SK-N-SH (cell line): ENCODE measurements around the gene C6orf15. TPM values are rescaled to one million over a fixed set of nuclear protein-coding genes. Genes with fewer than 3 reads are reported as not detected.

Experiments
- CTCF ChIA-PET: fragments of 300-600, 350-600 bp; formaldehyde crosslinking; extraction: SDS; loops from one replicate; lab custom pipeline; 2021; lab: Yijun Ruan, JAX
- POLR2A ChIA-PET: fragments of 350-600 bp; sonication (Branson Sonifier 250); formaldehyde crosslinking; extraction: SDS; loops from one replicate; lab custom pipeline; 2020; ENCODE audit warnings: antibody characterized with exemption, inconsistent platforms; lab: Yijun Ruan, JAX
- DNase-seq: peaks from one replicate; pipeline ENCODE4 v3.0.0; 2012
- H2AFZ ChIP-seq: fragments of 200-600 bp; sonication (generic); 2 replicates; pipeline ENCODE4 v1.8.1; 2016; ENCODE audit warnings: antibody characterized with exemption, mild to moderate bottlenecking, low read depth
- H3F3A ChIP-seq: fragments of 200-600 bp; sonication (generic); replicated peaks from 2 replicates; pipeline ENCODE3; 2016; ENCODE audit warnings: antibody characterized with exemption, mild to moderate bottlenecking; ENCODE audit not compliant: insufficient read depth
- H3K27ac ChIP-seq, 2 experiments: fragments of 200-500 bp in 1 of 2; fragments of 200-600 bp in 1 of 2; sonication (Bioruptor generic) in 1 of 2; sonication (generic), shearing (Covaris generic) in 1 of 2; 2 replicates each; pipeline versions ENCODE4 v1.5.1 to v1.6.1; 2014 to 2016; ENCODE audit warnings: low read depth in 2 of 2, inconsistent platforms in 1 of 2, low read length in 1 of 2, mild to moderate bottlenecking in 1 of 2, mixed read lengths in 1 of 2
- H3K27me3 ChIP-seq: fragments of 200-600 bp; sonication (generic), shearing (Covaris generic); 2 replicates; pipeline ENCODE4 v1.6.1; 2016; ENCODE audit warnings: mixed run types; ENCODE audit not compliant: insufficient read depth
- H3K36me3 ChIP-seq, 2 experiments: fragments of 200-500 bp in 1 of 2; fragments of 200-600 bp in 1 of 2; sonication (Bioruptor generic) in 1 of 2; sonication (generic) in 1 of 2; replicated peaks in 1 of 2; 2 replicates each; pipeline versions ENCODE3 to v1.5.1; 2014 to 2016; ENCODE audit warnings: low read length in 1 of 2, mild to moderate bottlenecking in 1 of 2; ENCODE audit not compliant: insufficient read depth in 2 of 2, control insufficient read depth in 1 of 2
- H3K4me1 ChIP-seq, 2 experiments: fragments of 200-500 bp in 1 of 2; fragments of 200-600 bp in 1 of 2; sonication (Bioruptor generic) in 1 of 2; sonication (generic), shearing (Covaris generic) in 1 of 2; 2 replicates each; pipeline versions ENCODE4 v1.5.1 to v1.6.1; 2014 to 2016; ENCODE audit warnings: low read depth in 1 of 2, low read length in 1 of 2, mixed run types in 1 of 2; ENCODE audit not compliant: insufficient read depth in 2 of 2, control insufficient read depth in 1 of 2
- H3K4me2 ChIP-seq: fragments of 200-600 bp; sonication (generic), shearing (Covaris generic); 2 replicates; pipeline ENCODE4 v1.6.1; 2017; ENCODE audit warnings: mixed run types
- H3K4me3 ChIP-seq, 2 experiments: fragments of 200-500 bp in 1 of 2; fragments of 200-600 bp in 1 of 2; sonication (Bioruptor generic) in 1 of 2; sonication (generic), shearing (Covaris generic) in 1 of 2; 2 replicates each; pipeline versions ENCODE4 v1.5.1 to v1.8.1; 2014 to 2016; ENCODE audit warnings: low read depth in 2 of 2, inconsistent platforms in 1 of 2, low read length in 1 of 2, mild to moderate bottlenecking in 1 of 2, mixed read lengths in 1 of 2, moderate library complexity in 1 of 2
- H3K79me2 ChIP-seq: fragments of 200-600 bp; sonication (generic); 2 replicates; pipeline ENCODE4 v1.8.1; 2017; ENCODE audit warnings: mild to moderate bottlenecking; ENCODE audit not compliant: insufficient read depth
- H3K9ac ChIP-seq: fragments of 200-600 bp; sonication (generic); 2 replicates; pipeline ENCODE4 v1.6.1; 2017; ENCODE audit warnings: mixed run types
- H3K9me2 ChIP-seq: fragments of 200-600 bp; sonication (generic); 2 replicates; pipeline ENCODE4 v1.6.1; 2017; ENCODE audit warnings: mixed run types
- H3K9me3 ChIP-seq: fragments of 200-600 bp; sonication (generic); 2 replicates; pipeline ENCODE4 v1.6.1; 2017; ENCODE audit warnings: mixed run types, mild to moderate bottlenecking, moderate library complexity
- H4K20me1 ChIP-seq: fragments of 200-600 bp; sonication (generic); 2 replicates; pipeline ENCODE4 v1.6.1; 2017; ENCODE audit warnings: mild to moderate bottlenecking, mixed run types; ENCODE audit not compliant: insufficient read depth
- CHD2 ChIP-seq: fragments of 150-350 bp; IDR thresholded peaks from 2 replicates; pipeline ENCODE4 v1.6.1; 2018; ENCODE audit warnings: low read length; ENCODE audit not compliant: partially characterized antibody
- CTCF ChIP-seq: fragments of 200-600 bp; sonication (generic); IDR thresholded peaks from 2 replicates; pipeline ENCODE4 v1.6.1; 2017; ENCODE audit warnings: antibody characterized with exemption, mild to moderate bottlenecking, moderate library complexity
- ELF1 ChIP-seq: IDR thresholded peaks from 2 replicates; pipeline ENCODE4 v1.4.0; 2012
- GABPA ChIP-seq: IDR thresholded peaks from 2 replicates; pipeline ENCODE4 v1.4.0; 2012; ENCODE audit warnings: low read depth, mild to moderate bottlenecking
- JUND ChIP-seq: IDR thresholded peaks from 2 replicates; pipeline ENCODE4 v1.4.0; 2012
- MAX ChIP-seq: IDR thresholded peaks from 2 replicates; pipeline ENCODE4 v1.4.0; 2012; ENCODE audit warnings: low read depth
- NRF1 ChIP-seq: IDR thresholded peaks from 2 replicates; pipeline ENCODE4 v1.6.1; 2012; ENCODE audit warnings: low read depth, mild to moderate bottlenecking, low read length
- RAD21 ChIP-seq: IDR thresholded peaks from 2 replicates; pipeline ENCODE4 v1.6.1; 2012; ENCODE audit warnings: mild to moderate bottlenecking, low read length
- RCOR1 ChIP-seq: fragments of 150-350 bp; IDR thresholded peaks from 2 replicates; pipeline ENCODE4 v1.6.1; 2017; ENCODE audit warnings: antibody characterized with exemption, low read length
- REST ChIP-seq: IDR thresholded peaks from 2 replicates; pipeline ENCODE4 v1.6.1; 2012; ENCODE audit warnings: mild to moderate bottlenecking, low read depth, low read length, moderate library complexity
- RFX5 ChIP-seq: IDR thresholded peaks from 2 replicates; pipeline ENCODE4 v1.6.1; 2012; ENCODE audit warnings: mild to moderate bottlenecking, improper control_type of control experiment, low read length
- RXRA ChIP-seq: IDR thresholded peaks from 2 replicates; pipeline ENCODE4 v1.4.0; 2012; ENCODE audit warnings: low read depth, mild to moderate bottlenecking, borderline replicate concordance
- SMC3 ChIP-seq: IDR thresholded peaks from 2 replicates; pipeline ENCODE4 v1.6.1; 2012; ENCODE audit warnings: low read depth, low read length, improper control_type of control experiment
- TAF1 ChIP-seq: IDR thresholded peaks from 2 replicates; pipeline ENCODE4 v1.6.1; 2012; ENCODE audit warnings: low read depth, mild to moderate bottlenecking, low read length, moderate library complexity, borderline replicate concordance
- TCF12 ChIP-seq: IDR thresholded peaks from 2 replicates; pipeline ENCODE4 v1.4.0; 2012
- TEAD4 ChIP-seq: IDR thresholded peaks from 2 replicates; pipeline ENCODE4 v1.4.0; 2012; ENCODE audit warnings: mild to moderate bottlenecking, borderline replicate concordance; ENCODE audit not compliant: insufficient read depth
- YY1 ChIP-seq: IDR thresholded peaks from 2 replicates; pipeline ENCODE4 v1.4.0; 2012; ENCODE audit warnings: low read depth, mild to moderate bottlenecking
- ZBTB33 ChIP-seq: IDR thresholded peaks from 2 replicates; pipeline ENCODE4 v1.4.0; 2012; ENCODE audit warnings: low read depth, borderline replicate concordance
- WGBS: methylation state at CpG from one replicate; pipeline ENCODE4 v1.1.6; 2017; ENCODE audit warnings: low lambda C conversion rate; 5-methylcytosine and 5-hydroxymethylcytosine counted together
- polyA plus RNA-seq, 3 experiments: library from polyadenylated mRNA; depleted of rRNA; stranded (reverse); fragments of >200 nt; gene quantifications; 2 replicates each; pipeline ENCODE4 v1.2.3, GENCODE V29; 2012

Gene C6orf15
- polyA plus RNA-seq, 1 of the 3 experiments (the other 2 are of a cell fraction): not detected

GRCh38 chr6:31143148-31143547, 30.8 kb upstream of the C6orf15 start (continued):
- TF ChIP-seq YY1: no peak
- no peak for TF ChIP-seq TAF1
- no peak for TF ChIP-seq ZBTB33
- TF ChIP-seq RAD21: no peak
- TF ChIP-seq RCOR1: no peak
- no peak for TF ChIP-seq RXRA
- no peak for TF ChIP-seq CHD2
- 0 out of 2 replicates have a peak, but pooled peaks have one; percentile 31 for TF ChIP-seq MAX
- TF ChIP-seq JUND: no peak
- no peak for TF ChIP-seq GABPA
- no peak for TF ChIP-seq NRF1

GRCh38 chr6:31142361-31142761, 30.0 kb upstream of the C6orf15 start:
- Histone ChIP-seq H3K9me3 (no peaks in the 10 kb centered on the region), H3K27ac (no peak overlapping the region), H3K9ac (no peak overlapping the region), H3K4me1 (peaks cover 0 to 11% of the 10 kb centered on the region in 2 experiments; a peak in 2 of 4 replicates), H3K79me2 (no peaks in the 10 kb centered on the region), H3K36me3 (no peaks in the 10 kb centered on the region), H4K20me1 (no peaks in the 10 kb centered on the region), H3F3A (peaks cover 9% of the 10 kb centered on the region), H2AFZ (no peak overlapping the region), H3K4me3 (no peak overlapping the region), H3K27me3 (no peaks in the 10 kb centered on the region), H3K9me2 (no peaks in the 10 kb centered on the region), H3K4me2 (peak overlapping the region; percentile 27; the same call in 1 of the 2 replicates)
- 57% methylated on average over 2 of the region's 2 CpGs for WGBS
- TF ChIP-seq RFX5 (no peak), TEAD4 (no peak), JUND (no peak), GABPA (no peak), ELF1 (no peak), CTCF (no peak), TCF12 (no peak), REST (no peak), SMC3 (no peak), RXRA (no peak)
- no peak for DNase-seq
- ChIA-PET POLR2A (no interaction called here), CTCF (interaction anchor here (1.4 kb wide), 1 partner anchor 50 kb away, joined by 7 read pairs; no protein-coding TSS in a partner anchor)
